ENCODE data around the gene WDR17.

DNA sequence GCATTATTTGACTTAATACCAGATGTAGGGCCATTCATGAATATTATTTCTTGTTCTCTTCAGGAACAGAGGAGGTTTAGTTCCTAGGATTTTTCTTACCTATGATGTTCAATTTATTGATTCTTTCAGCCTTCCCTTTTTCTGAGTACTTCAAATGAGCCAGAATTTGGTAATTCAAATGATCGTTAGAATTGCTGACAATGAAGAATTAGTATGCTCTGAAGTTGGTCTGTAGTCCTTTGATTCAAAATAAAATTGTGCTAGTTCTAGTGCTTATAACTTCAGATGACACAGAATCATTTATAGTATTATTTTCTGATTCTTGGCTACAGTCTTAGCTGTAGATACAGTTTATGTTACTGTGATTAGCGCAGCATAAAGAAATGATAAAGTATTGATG lies 35.2 kb upstream of the WDR17 start:
- TF ChIP-seq, protein P1, sequence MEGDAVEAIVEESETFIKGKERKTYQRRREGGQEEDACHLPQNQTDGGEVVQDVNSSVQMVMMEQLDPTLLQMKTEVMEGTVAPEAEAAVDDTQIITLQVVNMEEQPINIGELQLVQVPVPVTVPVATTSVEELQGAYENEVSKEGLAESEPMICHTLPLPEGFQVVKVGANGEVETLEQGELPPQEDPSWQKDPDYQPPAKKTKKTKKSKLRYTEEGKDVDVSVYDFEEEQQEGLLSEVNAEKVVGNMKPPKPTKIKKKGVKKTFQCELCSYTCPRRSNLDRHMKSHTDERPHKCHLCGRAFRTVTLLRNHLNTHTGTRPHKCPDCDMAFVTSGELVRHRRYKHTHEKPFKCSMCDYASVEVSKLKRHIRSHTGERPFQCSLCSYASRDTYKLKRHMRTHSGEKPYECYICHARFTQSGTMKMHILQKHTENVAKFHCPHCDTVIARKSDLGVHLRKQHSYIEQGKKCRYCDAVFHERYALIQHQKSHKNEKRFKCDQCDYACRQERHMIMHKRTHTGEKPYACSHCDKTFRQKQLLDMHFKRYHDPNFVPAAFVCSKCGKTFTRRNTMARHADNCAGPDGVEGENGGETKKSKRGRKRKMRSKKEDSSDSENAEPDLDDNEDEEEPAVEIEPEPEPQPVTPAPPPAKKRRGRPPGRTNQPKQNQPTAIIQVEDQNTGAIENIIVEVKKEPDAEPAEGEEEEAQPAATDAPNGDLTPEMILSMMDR (conservative IDR thresholded peaks at IDR 0.05 in 1 of 2, IDR thresholded peaks at IDR 0.05 in 1 of 2; ENCODE audit: extremely low read depth in 1 of 2, insufficient read depth in 1 of 2, low read depth in 1 of 2, low read length in 2 of 2), result no peak
- TF ChIP-seq EZH2 (IDR thresholded peaks at IDR 0.05; ENCODE audit: borderline replicate concordance, low read length), result no peak

Measured in mammary epithelial cell (primary cell).